22Rv1 (cell line): Measurements from ENCODE around the gene P2RY11.

Source experiments
- H3K27ac ChIP-seq: fragments of 450-650 bp; 2 replicates; pipeline ENCODE4 v1.5.1; 2017
- ZFX ChIP-seq: fragments of 450-650 bp; IDR thresholded peaks from 2 replicates; pipeline ENCODE4 v1.6.1; 2017; ENCODE audit warnings: antibody characterized with exemption, borderline replicate concordance
- TF ChIP-seq, protein P1 (sequence below): fragments of 450-650 bp; IDR thresholded peaks from 2 replicates; pipeline ENCODE4 v1.5.1; 2017; ENCODE audit warnings: mild to moderate bottlenecking

P2RY11 gene

GRCh38 chr19:10087296-10088061 is 24.0 kb upstream of the P2RY11 start:
- no peak overlapping the region for H3K27ac ChIP-seq
- no peak for TF ChIP-seq ZFX
- TF ChIP-seq, protein P1, sequence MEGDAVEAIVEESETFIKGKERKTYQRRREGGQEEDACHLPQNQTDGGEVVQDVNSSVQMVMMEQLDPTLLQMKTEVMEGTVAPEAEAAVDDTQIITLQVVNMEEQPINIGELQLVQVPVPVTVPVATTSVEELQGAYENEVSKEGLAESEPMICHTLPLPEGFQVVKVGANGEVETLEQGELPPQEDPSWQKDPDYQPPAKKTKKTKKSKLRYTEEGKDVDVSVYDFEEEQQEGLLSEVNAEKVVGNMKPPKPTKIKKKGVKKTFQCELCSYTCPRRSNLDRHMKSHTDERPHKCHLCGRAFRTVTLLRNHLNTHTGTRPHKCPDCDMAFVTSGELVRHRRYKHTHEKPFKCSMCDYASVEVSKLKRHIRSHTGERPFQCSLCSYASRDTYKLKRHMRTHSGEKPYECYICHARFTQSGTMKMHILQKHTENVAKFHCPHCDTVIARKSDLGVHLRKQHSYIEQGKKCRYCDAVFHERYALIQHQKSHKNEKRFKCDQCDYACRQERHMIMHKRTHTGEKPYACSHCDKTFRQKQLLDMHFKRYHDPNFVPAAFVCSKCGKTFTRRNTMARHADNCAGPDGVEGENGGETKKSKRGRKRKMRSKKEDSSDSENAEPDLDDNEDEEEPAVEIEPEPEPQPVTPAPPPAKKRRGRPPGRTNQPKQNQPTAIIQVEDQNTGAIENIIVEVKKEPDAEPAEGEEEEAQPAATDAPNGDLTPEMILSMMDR = no peak

DNA sequence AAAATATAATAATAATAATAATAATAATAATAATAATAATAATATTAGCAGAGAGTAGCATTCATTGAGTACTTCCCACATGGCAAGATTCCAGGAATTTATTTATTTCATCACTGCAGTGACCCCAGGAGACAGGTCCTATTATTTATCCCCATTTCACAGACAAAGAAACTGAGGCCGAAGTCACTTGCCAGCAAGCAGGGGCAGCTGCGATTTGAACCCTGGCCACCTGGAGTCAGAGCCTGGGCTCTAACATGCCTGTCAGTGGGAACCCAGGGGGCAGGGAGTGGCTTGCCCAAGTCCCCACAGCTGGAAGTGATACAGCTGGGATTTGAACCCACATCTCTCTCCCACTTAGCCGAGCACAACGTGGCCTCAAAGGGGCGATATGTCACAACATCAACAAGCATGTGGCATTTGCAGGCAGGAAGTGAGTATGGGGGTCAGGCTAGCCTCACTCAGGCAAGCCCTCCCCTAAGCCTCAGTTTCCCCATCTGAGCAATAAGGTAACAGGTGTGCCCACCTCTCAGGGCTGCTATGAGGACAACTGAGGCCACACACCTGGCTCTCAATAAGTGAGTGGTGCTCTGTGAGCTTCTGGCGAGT is 22.4 kb upstream of the P2RY11 start:
- TF ChIP-seq, protein P1 = no peak
- TF ChIP-seq ZFX = no peak
- no peak overlapping the region for H3K27ac ChIP-seq

- H3K27ac ChIP-seq = no peak overlapping the region
- TF ChIP-seq, protein P1 = no peak
- no peak for TF ChIP-seq ZFX
These were observed 21.6 kb upstream of the P2RY11 start for GRCh38 chr19:10089801-10090375.

DNA sequence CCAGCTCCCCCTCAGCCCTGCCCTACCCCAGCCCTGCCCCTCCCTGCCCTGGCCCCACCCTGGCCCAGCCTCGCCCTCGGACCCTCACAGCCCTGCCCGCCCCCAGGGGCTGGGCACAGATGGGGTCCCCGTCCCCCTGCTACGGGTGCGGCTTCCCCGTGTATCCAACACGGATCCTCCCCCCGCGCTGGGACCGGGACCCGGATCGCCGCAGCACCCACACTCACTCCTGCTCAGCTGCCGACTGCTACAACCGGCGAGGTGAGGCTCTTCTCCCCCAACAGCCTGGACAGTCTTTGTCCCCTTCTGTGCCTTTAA is 20.2 kb upstream of the P2RY11 start:
- TF ChIP-seq ZFX = no peak
- TF ChIP-seq, protein P1 = no peak
- no peak overlapping the region for H3K27ac ChIP-seq

DNA sequence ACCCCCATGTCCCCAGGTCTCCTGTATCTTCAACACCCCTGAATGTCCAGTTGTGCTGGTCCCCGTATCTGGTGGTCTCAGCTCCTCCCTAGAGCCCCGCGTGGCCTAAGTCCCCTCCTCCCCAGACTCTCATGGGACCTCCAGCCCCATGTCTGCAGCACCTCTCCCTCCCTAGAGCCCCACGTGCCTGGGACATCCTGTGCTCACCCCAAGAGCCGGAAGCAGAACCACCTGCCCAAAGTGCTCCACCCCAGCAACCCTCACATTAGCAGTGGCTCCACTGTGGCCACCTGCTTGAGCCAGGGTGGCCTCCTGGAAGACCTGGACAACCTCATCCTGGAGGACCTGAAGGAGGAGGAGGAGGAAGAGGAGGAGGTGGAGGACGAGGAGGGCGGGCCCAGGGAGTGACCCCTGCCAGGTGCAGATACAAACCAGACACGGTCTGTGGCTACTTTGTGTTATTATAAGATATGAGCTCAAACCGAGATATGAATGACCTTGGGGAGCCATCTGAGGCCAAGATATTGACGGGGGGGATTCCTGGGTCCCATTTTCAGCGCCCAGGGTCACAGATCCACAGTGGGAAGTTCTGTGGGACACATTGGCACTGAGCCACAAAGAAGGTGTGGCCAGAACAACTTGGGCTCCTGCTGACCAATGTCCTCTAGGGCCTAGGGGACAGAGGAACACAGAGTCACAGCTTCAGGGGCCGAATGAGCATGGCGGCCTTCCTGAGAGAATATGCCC is 19.4 kb upstream of the P2RY11 start:
- no peak for TF ChIP-seq ZFX
- TF ChIP-seq, protein P1 = no peak
- no peak overlapping the region for H3K27ac ChIP-seq

GRCh38 chr19:10092648-10093294 is 18.7 kb upstream of the P2RY11 start:
- TF ChIP-seq, protein P1 = no peak
- TF ChIP-seq ZFX = no peak
- H3K27ac ChIP-seq = no peak overlapping the region
